HEK293 (cell line): ENCODE measurements around the gene POLE3.

Experiments
- CTCF ChIP-seq: fragments of 450-650 bp; formaldehyde crosslinking; IDR thresholded peaks from 2 replicates; pipeline ENCODE4 v1.5.1; 2016; ENCODE audit warnings: missing biosample characterization, missing genetic modification characterization
- TSHZ1 ChIP-seq: fragments of 450-650 bp; formaldehyde crosslinking; IDR thresholded peaks from 2 replicates; pipeline ENCODE4 v1.5.1; 2016; ENCODE audit warnings: missing biosample characterization, missing genetic modification characterization, borderline replicate concordance
- YY1 ChIP-seq: fragments of 450-650 bp; formaldehyde crosslinking; IDR thresholded peaks from 2 replicates; pipeline ENCODE4 v1.5.1; 2018; ENCODE audit warnings: missing biosample characterization, missing genetic modification characterization
- ZNF274 ChIP-seq, 2 experiments: fragments of 200-500 bp in 1 of 2; fragments of 450-650 bp in 1 of 2; sonication (Bioruptor generic) in 1 of 2; formaldehyde crosslinking in 1 of 2; IDR thresholded peaks; 2 replicates each; pipeline versions ENCODE4 v1.5.1 to v1.6.1; 2014 to 2016; ENCODE audit warnings: borderline replicate concordance in 1 of 2, inconsistent platforms in 1 of 2, low read length in 1 of 2, missing biosample characterization in 1 of 2, missing genetic modification characterization in 1 of 2
- ZNF645 ChIP-seq: fragments of 450-650 bp; formaldehyde crosslinking; IDR thresholded peaks from 2 replicates; pipeline ENCODE4; 2016; ENCODE audit warnings: missing biosample characterization, missing genetic modification characterization

- TF ChIP-seq ZNF645 (tag by site-specific recombination) (no peak), CTCF (tag by site-specific recombination) (no peak), ZNF274 (IDR thresholded peaks at IDR 0.05; ENCODE audit: low read length) (no peak), ZNF274 (tag by site-specific recombination; IDR thresholded peaks at IDR 0.05; ENCODE audit: borderline replicate concordance) (no peak), YY1 (tag by site-specific recombination) (no peak), TSHZ1 (tag by site-specific recombination) (no peak)
Observed at GRCh38 chr9:113428062-113428615, 17.7 kb upstream of the POLE3 start.
